ENCODE measurements around the gene EIF3B. TPM values are rescaled to one million over a fixed set of nuclear protein-coding genes. Genes with fewer than 3 reads are reported as not detected.
"Not testable (repeated sequence)": the region's sequence is repeated elsewhere in the genome, so short reads cannot be mapped to it uniquely, and the experiment has no call there.

EIF3B gene
- total RNA-seq, 1 experiment from 2014 or later, result 333 TPM

GRCh38 chr7:2383543-2384274 lies 29.1 kb downstream of the EIF3B start:
- TF ChIP-seq CTCF (IDR thresholded peaks at IDR 0.05; ENCODE audit: unreplicated experiment), result no peak
- Mint-ChIP-seq H3K36me3 (ENCODE audit: insufficient read depth, unreplicated experiment) (peaks cover 66% of the 10 kb centered on the region), H3K4me3 (ENCODE audit: low read depth, unreplicated experiment) (no peak overlapping the region), H3K9me3 (ENCODE audit: low read depth, unreplicated experiment) (no peaks in the 10 kb centered on the region), H3K27ac (ENCODE audit: unreplicated experiment) (no peak overlapping the region), H3K4me1 (ENCODE audit: low read depth, unreplicated experiment) (no peaks in the 10 kb centered on the region), H3K27me3 (ENCODE audit: unreplicated experiment) (no peaks in the 10 kb centered on the region)
- no peak for DNase-seq
- intact Hi-C loops (cut with micrococcal nuclease; ENCODE audit: unreplicated experiment), result no loop called here
- no TSS peak for BruUV-seq (replicated peaks)
- CTCF ChIA-PET, result interaction anchor here (0.7 to 1.1 kb wide), 2 partner anchors 16 to 85 kb away, joined by 3 to 5 read pairs; no protein-coding TSS in a partner anchor

DNA sequence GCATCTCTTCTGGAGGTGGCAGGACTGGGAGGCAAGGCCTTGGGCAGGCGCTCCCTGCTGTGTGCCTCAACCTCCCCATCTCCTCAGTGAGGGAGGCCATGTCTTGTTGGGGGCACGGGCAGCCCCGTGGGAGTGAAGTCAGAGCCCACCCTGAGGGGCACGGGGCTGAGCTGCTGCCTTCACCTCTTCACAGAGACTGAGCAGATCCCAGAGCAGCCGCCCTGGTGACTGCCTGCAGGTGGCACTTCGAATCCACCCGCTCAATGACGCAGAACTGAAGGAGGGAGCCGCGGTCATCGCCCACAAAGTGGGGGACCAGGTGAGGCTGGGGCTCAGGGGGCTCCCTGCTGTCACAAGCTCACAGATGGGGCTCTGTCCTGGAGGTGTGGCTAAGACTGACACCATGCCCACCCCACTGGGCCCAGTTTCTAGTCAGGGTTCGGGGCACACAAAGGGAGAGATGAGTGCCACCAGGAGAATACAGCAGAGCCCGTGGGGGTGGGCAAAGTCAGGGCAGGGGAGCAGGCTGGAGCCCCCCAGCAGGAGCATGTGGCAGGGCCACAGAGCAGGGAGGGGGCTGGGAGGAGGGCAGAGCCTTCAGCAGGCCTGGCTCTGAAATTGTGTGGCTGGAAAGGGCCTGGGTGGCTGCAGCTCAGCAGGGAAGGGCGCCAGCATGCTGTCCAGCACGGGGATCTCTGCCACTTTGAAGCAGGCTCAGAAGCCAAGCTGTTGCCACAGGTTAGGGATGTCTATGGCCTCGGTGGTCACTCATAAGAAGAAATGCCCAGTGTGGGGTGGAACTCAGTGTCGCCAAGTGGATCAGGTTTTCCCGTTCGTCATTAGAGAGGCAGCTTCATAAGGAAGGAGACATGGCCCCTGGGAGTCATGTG lies 30.0 kb downstream of the EIF3B start:
- H3K27ac Mint-ChIP-seq (ENCODE audit: unreplicated experiment), result peak overlapping the region; percentile 19
- BruUV-seq (replicated peaks), result no TSS peak
- intact Hi-C loops (cut with micrococcal nuclease; ENCODE audit: unreplicated experiment), result no loop called here
- H3K4me3 Mint-ChIP-seq (ENCODE audit: low read depth, unreplicated experiment), result no peak overlapping the region
- no peaks in the 10 kb centered on the region for H3K27me3 Mint-ChIP-seq (ENCODE audit: unreplicated experiment)
- no peak for TF ChIP-seq CTCF (IDR thresholded peaks at IDR 0.05; ENCODE audit: unreplicated experiment)
- peaks cover 57% of the 10 kb centered on the region for H3K36me3 Mint-ChIP-seq (ENCODE audit: insufficient read depth, unreplicated experiment)
- no peaks in the 10 kb centered on the region for H3K4me1 Mint-ChIP-seq (ENCODE audit: low read depth, unreplicated experiment)
- CTCF ChIA-PET, result interaction anchor here (0.5 to 1.1 kb wide), 4 partner anchors 13 to 84 kb away, joined by 3 to 5 read pairs (median 4); no protein-coding TSS in a partner anchor
- H3K9me3 Mint-ChIP-seq (ENCODE audit: low read depth, unreplicated experiment), result no peaks in the 10 kb centered on the region
- DNase-seq, result no peak

DNA sequence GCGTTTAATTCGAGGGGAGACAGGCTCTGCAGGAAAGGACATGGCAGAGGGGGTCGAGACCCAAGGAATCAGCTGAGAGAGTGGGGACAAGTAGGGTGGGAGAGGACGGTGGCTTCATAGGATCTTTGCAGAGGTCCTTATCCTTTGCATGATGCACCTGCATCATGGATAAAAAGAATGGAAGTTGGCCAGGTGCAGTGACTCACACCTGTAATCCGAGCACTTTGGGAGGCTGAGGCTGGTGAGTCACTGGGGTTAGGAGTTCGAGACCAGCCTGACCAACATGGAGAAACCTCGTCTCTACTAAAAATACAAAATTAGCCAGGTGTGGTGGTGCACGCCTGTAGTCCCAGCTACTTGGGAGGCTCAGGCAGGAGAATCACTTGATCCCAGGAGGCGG lies 31.5 kb downstream of the EIF3B start:
- H3K4me3 Mint-ChIP-seq (ENCODE audit: low read depth, unreplicated experiment); BruUV-seq (replicated peaks); H3K4me1 Mint-ChIP-seq (ENCODE audit: low read depth, unreplicated experiment); intact Hi-C loops (cut with micrococcal nuclease; ENCODE audit: unreplicated experiment); H3K27me3 Mint-ChIP-seq (ENCODE audit: unreplicated experiment); H3K9me3 Mint-ChIP-seq (ENCODE audit: low read depth, unreplicated experiment); H3K27ac Mint-ChIP-seq (ENCODE audit: unreplicated experiment): not testable (repeated sequence)
- CTCF ChIA-PET, result interaction anchor here (0.6 kb wide), 1 partner anchor 8 kb away, joined by 3 read pairs; no protein-coding TSS in a partner anchor
- peaks cover 52% of the 10 kb centered on the region for H3K36me3 Mint-ChIP-seq (ENCODE audit: insufficient read depth, unreplicated experiment)
- DNase-seq, result peak; percentile 41

DNA sequence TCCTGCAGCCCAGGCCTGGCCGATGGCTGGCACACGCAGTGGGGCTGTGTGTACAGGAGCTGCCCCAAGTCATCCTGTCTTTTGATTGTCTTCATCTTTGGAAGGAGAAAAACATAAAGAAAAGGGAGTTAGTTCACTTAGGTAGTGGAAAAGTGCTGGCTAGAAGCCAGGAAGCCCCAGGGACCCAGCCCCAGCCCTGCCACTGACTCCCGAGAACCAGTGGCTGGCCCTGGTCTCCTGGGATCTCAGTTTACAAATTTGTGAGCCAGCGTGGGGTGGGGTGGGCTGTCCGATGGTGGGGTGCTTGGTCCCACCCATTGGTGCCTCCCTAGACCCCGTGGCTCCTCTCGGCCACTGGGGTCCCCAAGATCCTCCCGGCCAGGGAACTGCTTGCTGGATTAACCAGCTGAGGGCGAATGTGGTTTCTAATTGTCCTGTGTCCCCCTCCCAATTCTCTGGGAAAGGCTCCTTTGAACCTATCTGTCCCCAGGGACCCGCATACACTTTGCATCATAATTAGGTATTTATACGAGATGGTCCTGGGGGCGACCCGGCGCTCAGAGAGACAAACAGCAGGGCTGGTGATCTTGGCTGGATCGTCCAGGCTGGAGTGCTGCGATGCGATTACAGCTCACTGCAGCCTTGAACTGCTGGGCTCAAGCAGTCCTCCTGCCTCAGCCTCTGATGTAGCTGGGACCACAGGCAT lies 32.5 kb downstream of the EIF3B start:
- Mint-ChIP-seq H3K9me3 (ENCODE audit: low read depth, unreplicated experiment) (no peaks in the 10 kb centered on the region), H3K27ac (ENCODE audit: unreplicated experiment) (no peak overlapping the region), H3K4me3 (ENCODE audit: low read depth, unreplicated experiment) (no peak overlapping the region), H3K36me3 (ENCODE audit: insufficient read depth, unreplicated experiment) (peaks cover 44% of the 10 kb centered on the region), H3K4me1 (ENCODE audit: low read depth, unreplicated experiment) (no peaks in the 10 kb centered on the region), H3K27me3 (ENCODE audit: unreplicated experiment) (no peaks in the 10 kb centered on the region)
- BruUV-seq (replicated peaks), result no TSS peak
- no peak for TF ChIP-seq CTCF (IDR thresholded peaks at IDR 0.05; ENCODE audit: unreplicated experiment)
- intact Hi-C loops (cut with micrococcal nuclease; ENCODE audit: unreplicated experiment), result no loop called here
- CTCF ChIA-PET, result interaction anchor here (0.7 kb wide), 1 partner anchor 583 kb away, joined by 3 read pairs; no protein-coding TSS in a partner anchor
- no peak for DNase-seq

Measured in Calu3 (cell line).